C4-2B (cell line): ENCODE results near the gene P3H3.

Experiments
- ZFX ChIP-seq: fragments of 450-650 bp; IDR thresholded peaks from 2 replicates; pipeline ENCODE4 v1.6.1; 2017
- TF ChIP-seq, protein P1 (sequence below): fragments of 450-650 bp; conservative IDR thresholded peaks from 2 replicates; pipeline ENCODE4 v1.5.1; 2017; ENCODE audit warnings: mild to moderate bottlenecking

DNA sequence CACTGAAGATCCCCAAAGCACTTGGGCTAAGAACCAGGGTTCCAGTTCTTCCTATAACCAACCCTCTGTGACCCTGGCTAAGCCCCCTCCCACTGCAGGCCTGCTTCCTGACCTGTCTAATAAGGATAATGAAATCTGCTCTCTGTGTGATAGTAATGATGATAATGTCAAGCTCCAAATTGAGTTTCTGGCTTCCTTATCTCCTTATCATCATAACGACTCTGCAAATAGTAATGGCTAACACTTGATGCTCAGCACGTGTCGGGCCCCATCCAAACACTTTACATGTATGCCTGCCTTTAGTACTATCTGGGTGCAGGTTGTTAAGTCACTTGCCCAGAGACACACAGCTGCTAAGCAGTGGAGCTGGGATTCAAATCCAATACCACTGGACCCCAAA, 11.6 kb upstream of the P3H3 start:
- TF ChIP-seq, protein P1, sequence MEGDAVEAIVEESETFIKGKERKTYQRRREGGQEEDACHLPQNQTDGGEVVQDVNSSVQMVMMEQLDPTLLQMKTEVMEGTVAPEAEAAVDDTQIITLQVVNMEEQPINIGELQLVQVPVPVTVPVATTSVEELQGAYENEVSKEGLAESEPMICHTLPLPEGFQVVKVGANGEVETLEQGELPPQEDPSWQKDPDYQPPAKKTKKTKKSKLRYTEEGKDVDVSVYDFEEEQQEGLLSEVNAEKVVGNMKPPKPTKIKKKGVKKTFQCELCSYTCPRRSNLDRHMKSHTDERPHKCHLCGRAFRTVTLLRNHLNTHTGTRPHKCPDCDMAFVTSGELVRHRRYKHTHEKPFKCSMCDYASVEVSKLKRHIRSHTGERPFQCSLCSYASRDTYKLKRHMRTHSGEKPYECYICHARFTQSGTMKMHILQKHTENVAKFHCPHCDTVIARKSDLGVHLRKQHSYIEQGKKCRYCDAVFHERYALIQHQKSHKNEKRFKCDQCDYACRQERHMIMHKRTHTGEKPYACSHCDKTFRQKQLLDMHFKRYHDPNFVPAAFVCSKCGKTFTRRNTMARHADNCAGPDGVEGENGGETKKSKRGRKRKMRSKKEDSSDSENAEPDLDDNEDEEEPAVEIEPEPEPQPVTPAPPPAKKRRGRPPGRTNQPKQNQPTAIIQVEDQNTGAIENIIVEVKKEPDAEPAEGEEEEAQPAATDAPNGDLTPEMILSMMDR = no peak
- TF ChIP-seq ZFX = no peak
